Caco-2 (cell line): ENCODE data around the gene SSTR3. TPM values are rescaled to one million over a fixed set of nuclear protein-coding genes. Genes with fewer than 3 reads are reported as not detected.
"Not testable (repeated sequence)": the region's sequence is repeated elsewhere in the genome, so short reads cannot be mapped to it uniquely, and the experiment has no call there.

Source experiments
- BruUV-seq: library from RNA; stranded (reverse); fragments of 400-500 nt; replicated peaks from 2 replicates; lab custom pipeline; 2021; lab: Mats Ljungman, UMichigan
- CTCF ChIA-PET: fragments of 300-600 bp; sonication (Branson Sonifier 250); formaldehyde crosslinking; loops from one replicate; lab custom pipeline; 2022; ENCODE audit warnings: antibody characterized with exemption; lab: Charles Lee
- POLR2A ChIA-PET: fragments of 300-600 bp; sonication (Branson Sonifier 250); formaldehyde crosslinking; loops from one replicate; lab custom pipeline; 2022; ENCODE audit warnings: antibody characterized with exemption; lab: Charles Lee
- DNase-seq, 2 experiments: peaks; one replicate each; pipeline versions ENCODE4 v3.0.0 to v3.0.0-alpha.2; 2020 to 2022
- H3K27me3 ChIP-seq: replicated peaks from 2 replicates; pipeline ENCODE4 v1.6.0; 2011; ENCODE audit warnings: low read length; ENCODE audit not compliant: control insufficient read depth, insufficient read depth
- H3K36me3 ChIP-seq: 2 replicates; pipeline ENCODE4 v1.5.1; 2011; ENCODE audit warnings: low read length; ENCODE audit not compliant: control insufficient read depth, insufficient read depth
- H3K4me1 ChIP-seq: fragments of 250-450 bp; sonication (Bioruptor Pico); 2 replicates; pipeline ENCODE4 v1.5.1; 2020; ENCODE audit warnings: mild to moderate bottlenecking
- H3K4me3 ChIP-seq: 2 replicates; pipeline ENCODE4 v1.5.1; 2011; ENCODE audit warnings: low read depth, mild to moderate bottlenecking, control low read depth, low read length
- H3K9me3 ChIP-seq: fragments of 250-450 bp; sonication (Bioruptor Pico); 2 replicates; pipeline ENCODE4 v1.5.1; 2020; ENCODE audit warnings: mild to moderate bottlenecking, moderate library complexity
- H3K27ac Mint-ChIP-seq: one replicate; pipeline ENCODE4 v1.8.0; 2022; ENCODE audit warnings: mixed read lengths; ENCODE audit not compliant: unreplicated experiment
- H3K27me3 Mint-ChIP-seq: one replicate; pipeline ENCODE4 v1.8.0; 2022; ENCODE audit warnings: mixed read lengths; ENCODE audit not compliant: insufficient read depth, unreplicated experiment
- H3K36me3 Mint-ChIP-seq: one replicate; pipeline ENCODE4 v1.8.0; 2022; ENCODE audit warnings: mild to moderate bottlenecking, mixed read lengths; ENCODE audit not compliant: insufficient read depth, unreplicated experiment
- H3K4me1 Mint-ChIP-seq: one replicate; pipeline ENCODE4 v1.8.0; 2022; ENCODE audit warnings: low read depth, mixed read lengths; ENCODE audit not compliant: unreplicated experiment
- H3K4me3 Mint-ChIP-seq: one replicate; pipeline ENCODE4 v1.8.0; 2022; ENCODE audit warnings: mild to moderate bottlenecking, moderate library complexity, mixed read lengths; ENCODE audit not compliant: unreplicated experiment
- H3K9me3 Mint-ChIP-seq: one replicate; pipeline ENCODE4 v1.8.0; 2022; ENCODE audit warnings: mixed read lengths; ENCODE audit not compliant: unreplicated experiment
- CTCF ChIP-seq, 2 experiments: fragments of 200-600 bp in 1 of 2; IDR thresholded peaks; 1 replicate in 1 of 2; 2 replicates in 1 of 2; pipeline versions ENCODE4 v1.5.1 to v1.8.0; 2011 to 2022; ENCODE audit warnings: antibody characterized with exemption in 1 of 2, control low read depth in 1 of 2, inconsistent platforms in 1 of 2, low read depth in 1 of 2, low read length in 1 of 2, mild to moderate bottlenecking in 1 of 2, moderate library complexity in 1 of 2; ENCODE audit not compliant: insufficient read depth in 1 of 2, severe bottlenecking in 1 of 2, unreplicated experiment in 1 of 2
- intact Hi-C: fragments of 100-400 bp; cut with micrococcal nuclease; formaldehyde crosslinking; loops from one replicate; pipeline ENCODE4 v1.10.0; 2022; ENCODE audit not compliant: unreplicated experiment
- total RNA-seq: library from RNA; stranded (reverse); gene quantifications from 2 replicates; pipeline ENCODE4 v1.2.3, GENCODE V29; 2022

Gene SSTR3
- total RNA-seq, 1 experiment from 2014 or later: not detected

GRCh38 chr22:37203354-37204044 is 8.8 kb downstream of the SSTR3 start:
- intact Hi-C loops: no loop called here
- Histone ChIP-seq H3K27me3 (no peaks in the 10 kb centered on the region; the same call in 1 of the 2 replicates), H3K4me1 (peaks cover 15% of the 10 kb centered on the region), H3K9me3 (no peaks in the 10 kb centered on the region), H3K36me3 (no peaks in the 10 kb centered on the region), H3K4me3 (no peak overlapping the region)
- ChIA-PET POLR2A (no interaction called here), CTCF (no interaction called here)
- Mint-ChIP-seq H3K4me1 (no peaks in the 10 kb centered on the region), H3K36me3 (peaks cover 7% of the 10 kb centered on the region), H3K4me3 (no peak overlapping the region), H3K27me3 (no peaks in the 10 kb centered on the region), H3K27ac (no peak overlapping the region), H3K9me3 (no peaks in the 10 kb centered on the region)
- TF ChIP-seq CTCF (IDR thresholded peaks at IDR 0.05; ENCODE audit: insufficient read depth in 1 of 2, low read depth in 1 of 2, low read length in 1 of 2, severe bottlenecking in 1 of 2, unreplicated experiment in 1 of 2): no peak
- no TSS peak for BruUV-seq
- DNase-seq: peak in 1 of 2 experiments; percentile 32

- DNase-seq: peak in 1 of 2 experiments; percentile 26
- CTCF ChIA-PET: no interaction called here
- POLR2A ChIA-PET: no interaction called here
Observed at GRCh38 chr22:37202716-37203115, 9.6 kb downstream of the SSTR3 start.

GRCh38 chr22:37202001-37202555 is 10.2 kb downstream of the SSTR3 start:
- H3K27me3 ChIP-seq: no peaks in the 10 kb centered on the region; the same call in 1 of the 2 replicates
- Mint-ChIP-seq H3K36me3 (peaks cover 7% of the 10 kb centered on the region), H3K9me3 (no peaks in the 10 kb centered on the region), H3K4me3 (no peak overlapping the region), H3K4me1 (peaks cover 9% of the 10 kb centered on the region), H3K27me3 (no peaks in the 10 kb centered on the region), H3K27ac (no peak overlapping the region)
- ChIA-PET CTCF (interaction anchor here (1.4 kb wide), 1 partner anchor 23 kb away, joined by 4 read pairs; no protein-coding TSS in a partner anchor), POLR2A (no interaction called here)
- no TSS peak for BruUV-seq
- H3K9me3 ChIP-seq: no peaks in the 10 kb centered on the region
- DNase-seq: peak in 1 of 2 experiments; percentile 9
- H3K4me1 ChIP-seq: peaks cover 28% of the 10 kb centered on the region
- no peak for TF ChIP-seq CTCF (IDR thresholded peaks at IDR 0.05; ENCODE audit: insufficient read depth in 1 of 2, low read depth in 1 of 2, low read length in 1 of 2, severe bottlenecking in 1 of 2, unreplicated experiment in 1 of 2)
- H3K36me3 ChIP-seq: no peaks in the 10 kb centered on the region
- intact Hi-C loops: no loop called here
- no peak overlapping the region for H3K4me3 ChIP-seq

More at GRCh38 chr22:37202716-37203115, 9.6 kb downstream of the SSTR3 start:
- H3K4me1 Mint-ChIP-seq: peaks cover 7% of the 10 kb centered on the region
- Histone ChIP-seq H3K27me3 (no peaks in the 10 kb centered on the region; the same call in 1 of the 2 replicates), H3K4me1 (peaks cover 22% of the 10 kb centered on the region), H3K36me3 (no peaks in the 10 kb centered on the region), H3K4me3 (no peak overlapping the region), H3K9me3 (no peaks in the 10 kb centered on the region)
- peaks cover 7% of the 10 kb centered on the region for H3K36me3 Mint-ChIP-seq
- H3K9me3 Mint-ChIP-seq: no peaks in the 10 kb centered on the region
- H3K27ac Mint-ChIP-seq: no peak overlapping the region
- H3K4me3 Mint-ChIP-seq: no peak overlapping the region
- TF ChIP-seq CTCF (IDR thresholded peaks at IDR 0.05; ENCODE audit: insufficient read depth in 1 of 2, low read depth in 1 of 2, low read length in 1 of 2, severe bottlenecking in 1 of 2, unreplicated experiment in 1 of 2): no peak
- BruUV-seq: no TSS peak
- intact Hi-C loops: no loop called here
- H3K27me3 Mint-ChIP-seq: no peaks in the 10 kb centered on the region

GRCh38 chr22:37201443-37201820 is 10.8 kb downstream of the SSTR3 start:
- H3K36me3 ChIP-seq, H3K36me3 Mint-ChIP-seq, intact Hi-C loops, H3K27ac Mint-ChIP-seq, H3K4me3 Mint-ChIP-seq, H3K9me3 Mint-ChIP-seq, H3K27me3 Mint-ChIP-seq, H3K27me3 ChIP-seq, H3K4me1 Mint-ChIP-seq, POLR2A ChIA-PET, BruUV-seq, H3K9me3 ChIP-seq, H3K4me3 ChIP-seq: not testable (repeated sequence)
- H3K4me1 ChIP-seq: peaks cover 34% of the 10 kb centered on the region
- CTCF ChIA-PET: interaction anchor here (1.4 to 2.6 kb wide), 2 partner anchors 11 to 24 kb away, joined by 4 to 8 read pairs; partner anchors contain the start of gene SSTR3
- peak in 1 of 2 experiments; percentile 9 for DNase-seq
